ENCODE results near the gene TMEM125.

DNA sequence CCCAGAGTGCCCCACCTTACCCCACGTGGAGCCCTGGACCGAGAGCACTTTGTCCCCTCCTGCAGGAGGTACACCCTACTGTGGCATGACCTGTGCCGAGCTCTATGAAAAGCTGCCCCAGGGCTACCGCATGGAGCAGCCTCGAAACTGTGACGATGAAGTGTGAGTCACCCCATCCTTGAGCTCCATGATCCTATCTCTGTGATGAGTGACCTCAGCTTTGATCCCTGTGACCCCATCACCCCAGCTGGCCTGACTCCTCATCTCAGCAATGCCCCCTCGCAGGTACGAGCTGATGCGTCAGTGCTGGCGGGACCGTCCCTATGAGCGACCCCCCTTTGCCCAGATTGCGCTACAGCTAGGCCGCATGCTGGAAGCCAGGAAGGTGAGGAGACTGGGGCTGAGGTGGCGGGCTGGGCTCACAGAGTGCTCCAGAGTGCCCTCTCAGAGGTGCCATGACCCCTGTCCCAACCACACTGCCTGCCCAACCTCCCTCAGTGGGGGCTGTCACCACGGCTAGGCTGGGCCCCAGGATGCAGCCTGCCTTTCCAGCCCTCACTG, 51.6 kb downstream of the TMEM125 start:
- TF ChIP-seq EZH2 (IDR thresholded peaks at IDR 0.05; ENCODE audit: insufficient read depth, poor library complexity, severe bottlenecking) (no peak), EZH2phosphoT487 (IDR thresholded peaks at IDR 0.05; ENCODE audit: insufficient read depth, low read depth) (no peak)

All from GM23248 (cell line).